ENCODE data around the gene ARHGEF28. TPM values are rescaled to one million over a fixed set of nuclear protein-coding genes. Genes with fewer than 3 reads are reported as not detected.

ARHGEF28 gene
- total and polyA plus RNA-seq, 9 of the 15 experiments (the other 6 are each of a cell fraction or from before 2014, with no cell fraction given) = 0.27 TPM; not detected in 8

DNA sequence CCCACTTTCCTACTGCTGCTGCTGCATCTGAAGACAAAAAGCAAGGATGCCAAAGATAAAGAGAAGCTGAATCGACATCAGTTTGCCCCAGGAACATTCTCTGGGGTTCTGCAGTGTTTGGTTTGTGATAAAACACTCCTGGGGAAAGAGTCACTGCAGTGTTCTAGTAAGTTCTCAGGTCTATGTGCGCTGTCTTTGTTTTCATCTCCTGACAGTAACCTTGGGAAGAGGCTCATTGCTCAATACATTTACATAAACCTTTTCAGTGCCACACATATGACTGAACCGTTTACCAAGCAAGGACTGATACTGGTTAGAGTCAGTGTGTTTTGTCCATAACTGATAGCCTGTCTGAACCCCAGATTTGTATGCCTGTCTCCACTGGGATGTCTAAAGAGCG, 232.1 kb downstream of the ARHGEF28 start:
- Histone ChIP-seq H3K4me3 (no peak overlapping the region), H3K27me3 (ENCODE audit: control insufficient read depth in 2 of 2, insufficient read depth in 2 of 2, low read length in 2 of 2) (no peaks in the 10 kb centered on the region; a peak in 3 of 5 replicates), H3K36me3 (ENCODE audit: control insufficient read depth, insufficient read depth, low read length) (no peaks in the 10 kb centered on the region), H3K9me3 (replicated peaks; ENCODE audit: control insufficient read depth, insufficient read depth, low read depth, low read length) (no peaks in the 10 kb centered on the region), H3K4me2 (ENCODE audit: insufficient read depth, low read length) (no peak overlapping the region), H3K4me1 (replicated peaks in 1 of 2; ENCODE audit: control insufficient read depth in 2 of 2, insufficient read depth in 2 of 2, low read length in 2 of 2) (no peaks in the 10 kb centered on the region), H2AFZ (ENCODE audit: low read depth, low read length) (no peak overlapping the region), H3K79me2 (ENCODE audit: control insufficient read depth, insufficient read depth, low read length) (no peaks in the 10 kb centered on the region), H3K9me1 (ENCODE audit: control insufficient read depth, insufficient read depth, low read length) (no peaks in the 10 kb centered on the region), H3K9ac (ENCODE audit: insufficient read depth in 1 of 2, low read depth in 2 of 2, low read length in 2 of 2) (no peak overlapping the region), H3K27ac (ENCODE audit: extremely low read depth, low read depth, low read length) (no peak overlapping the region), H4K20me1 (replicated peaks; ENCODE audit: control insufficient read depth, insufficient read depth, low read length) (no peaks in the 10 kb centered on the region)
- intact Hi-C loops (cut with micrococcal nuclease) (no loop called here), in situ Hi-C loops (cut with MboI) (no loop called here)
- no peak for TF ChIP-seq NCOR1 (IDR thresholded peaks at IDR 0.05)
- TF ChIP-seq MAFK (IDR thresholded peaks at IDR 0.05; ENCODE audit: low read length) = no peak
- TF ChIP-seq KAT8 (IDR thresholded peaks at IDR 0.05; ENCODE audit: low read depth) = no peak
- no peak for TF ChIP-seq ZNF121 (CRISPR knock-in tag; conservative IDR thresholded peaks at IDR 0.05)
- no peak for TF ChIP-seq POLR3A (IDR thresholded peaks at IDR 0.05; ENCODE audit: borderline replicate concordance, extremely low read depth, insufficient read depth, insufficient read length)
- TF ChIP-seq CREB3L1 (IDR thresholded peaks at IDR 0.05; ENCODE audit: borderline replicate concordance, low read depth) = no peak
- no peak for TF ChIP-seq CEBPG (CRISPR knock-in tag; IDR thresholded peaks at IDR 0.05)
- no peak for TF ChIP-seq CEBPG (tag; conservative IDR thresholded peaks at IDR 0.05 in 1 of 2, IDR thresholded peaks at IDR 0.05 in 1 of 2)
- no peak for TF ChIP-seq KLF1 (tag; IDR thresholded peaks at IDR 0.05)
- no peak for TF ChIP-seq SRF (CRISPR knock-in tag; IDR thresholded peaks at IDR 0.05)
- TF ChIP-seq NCOA4 (IDR thresholded peaks at IDR 0.05; ENCODE audit: partially characterized antibody) = no peak
- no peak for TF ChIP-seq ZBTB12 (CRISPR knock-in tag; IDR thresholded peaks at IDR 0.05)
- no peak for TF ChIP-seq ZNF668 (CRISPR knock-in tag; IDR thresholded peaks at IDR 0.05)
- no peak for TF ChIP-seq TCFL5 (CRISPR knock-in tag; conservative IDR thresholded peaks at IDR 0.05)
- no peak for TF ChIP-seq VEZF1 (CRISPR knock-in tag; IDR thresholded peaks at IDR 0.05)
- no peak for TF ChIP-seq JUNB (CRISPR knock-in tag; conservative IDR thresholded peaks at IDR 0.05)
- ChIA-PET POLR2A (no interaction called here), CTCF (ENCODE audit: low intra/inter-chr PET ratio) (no interaction called here)
- 0% methylated on average over 4 of the region's 4 CpGs for WGBS (ENCODE audit: insufficient coverage, low coverage, missing lambda C conversion rate)
- no peak for DNase-seq (ENCODE audit: extremely low read depth in 1 of 4, low spot score in 3 of 4)
- peak; percentile 6 for FAIRE-seq
- no peak for ATAC-seq
- BruUV-seq (replicated peaks) = no TSS peak
